Activated CD4-positive, alpha-beta T cell treated with anti-CD3 and anti-CD28 coated beads, Interleukin-2, amount 10 ng/mL, durations not matched to agents 24 days and 14 days (primary cell): ENCODE data around the gene STK4. TPM values are rescaled to one million over a fixed set of nuclear protein-coding genes. Genes with fewer than 3 reads are reported as not detected.

Source experiments
- DNase-seq: peaks from one replicate; pipeline ENCODE4 v3.0.0; 2022
- H3K27ac Mint-ChIP-seq: one replicate; pipeline ENCODE4 v1.8.0; 2022; ENCODE audit warnings: mild to moderate bottlenecking, mixed read lengths
- H3K27me3 Mint-ChIP-seq: one replicate; pipeline ENCODE4 v1.8.0; 2022; ENCODE audit warnings: mixed read lengths
- H3K36me3 Mint-ChIP-seq: one replicate; pipeline ENCODE4 v1.8.0; 2022; ENCODE audit warnings: low read depth, mild to moderate bottlenecking, mixed read lengths
- H3K4me1 Mint-ChIP-seq: one replicate; pipeline ENCODE4 v1.8.0; 2021; ENCODE audit warnings: mixed read lengths
- H3K4me3 Mint-ChIP-seq: one replicate; pipeline ENCODE4 v1.8.0; 2022; ENCODE audit warnings: mild to moderate bottlenecking, moderate library complexity, mixed read lengths
- H3K9me3 Mint-ChIP-seq: one replicate; pipeline ENCODE4 v1.8.0; 2021; ENCODE audit warnings: mixed read lengths
- intact Hi-C: fragments of 100-400 bp; cut with micrococcal nuclease; formaldehyde crosslinking; loops from one replicate; pipeline ENCODE4 v1.15.1; 2023
- total RNA-seq: library from RNA; stranded (reverse); gene quantifications from 2 replicates; pipeline ENCODE4 v1.2.3, GENCODE V29; 2022

The STK4 gene
- total RNA-seq, 1 donor from 2014 or later, result 143 TPM

DNA sequence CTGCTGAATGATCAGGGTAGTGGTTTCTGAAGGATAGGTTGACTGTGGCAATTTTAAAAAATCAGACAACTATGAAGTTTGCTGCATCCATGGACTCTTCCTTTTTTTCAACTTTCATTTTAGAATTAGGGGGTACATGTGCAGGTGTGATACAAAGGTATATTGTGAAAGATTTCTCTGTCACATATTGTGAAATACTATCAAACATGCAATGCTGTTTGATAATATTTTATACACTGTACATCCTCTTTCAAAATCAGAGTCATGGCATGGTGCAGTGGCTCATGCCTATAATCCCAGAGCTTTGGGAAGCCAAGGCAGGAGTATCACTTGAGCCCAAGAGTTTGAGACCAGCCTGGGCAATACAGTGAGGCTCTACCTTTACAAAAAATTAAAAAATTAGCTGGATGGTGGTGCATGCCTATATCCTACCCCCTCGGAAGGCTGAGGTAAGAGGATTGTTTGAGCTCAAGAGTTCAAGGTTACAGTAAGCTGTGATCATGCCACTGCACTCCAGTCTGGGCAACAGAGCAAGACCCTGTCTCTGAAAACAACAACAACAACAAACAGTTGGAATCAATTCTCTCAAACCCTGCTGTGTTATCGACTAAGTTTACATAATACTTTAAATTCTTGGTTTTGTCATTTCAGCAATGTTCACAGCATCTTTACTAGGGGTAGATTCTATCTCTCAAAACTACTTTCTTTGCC, 153.4 kb downstream of the STK4 start:
- peaks cover 6% of the 10 kb centered on the region for H3K4me1 Mint-ChIP-seq
- intact Hi-C loops, result no loop called here
- H3K27ac Mint-ChIP-seq, result no peak overlapping the region
- H3K36me3 Mint-ChIP-seq, result no peaks in the 10 kb centered on the region
- peaks cover 23% of the 10 kb centered on the region for H3K27me3 Mint-ChIP-seq
- no peak for DNase-seq
- H3K4me3 Mint-ChIP-seq, result no peak overlapping the region
- H3K9me3 Mint-ChIP-seq, result no peaks in the 10 kb centered on the region

DNA sequence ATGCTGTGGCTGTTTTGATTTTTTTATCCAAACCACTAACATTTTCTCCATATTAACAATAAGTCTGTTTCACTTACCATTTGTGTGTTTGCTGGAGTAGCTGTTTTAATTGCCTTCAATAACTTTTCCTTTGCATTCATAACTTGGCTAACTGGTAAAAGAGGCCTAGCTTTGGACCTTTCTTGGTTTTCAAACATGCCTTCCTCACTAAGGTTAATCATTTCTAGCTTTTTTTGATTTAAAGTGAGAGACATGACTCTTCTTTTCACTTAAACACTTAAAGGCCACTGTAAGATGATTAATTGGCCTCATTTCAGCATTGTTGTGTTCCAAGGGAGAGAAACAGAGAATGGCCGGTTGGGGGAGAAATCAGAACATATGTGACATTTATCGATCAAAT, 155.1 kb downstream of the STK4 start:
- Mint-ChIP-seq H3K27me3 (peaks cover 26% of the 10 kb centered on the region), H3K36me3 (no peaks in the 10 kb centered on the region), H3K4me1 (no peaks in the 10 kb centered on the region), H3K27ac (no peak overlapping the region), H3K9me3 (no peaks in the 10 kb centered on the region), H3K4me3 (no peak overlapping the region)
- no peak for DNase-seq
- intact Hi-C loops, result no loop called here

DNA sequence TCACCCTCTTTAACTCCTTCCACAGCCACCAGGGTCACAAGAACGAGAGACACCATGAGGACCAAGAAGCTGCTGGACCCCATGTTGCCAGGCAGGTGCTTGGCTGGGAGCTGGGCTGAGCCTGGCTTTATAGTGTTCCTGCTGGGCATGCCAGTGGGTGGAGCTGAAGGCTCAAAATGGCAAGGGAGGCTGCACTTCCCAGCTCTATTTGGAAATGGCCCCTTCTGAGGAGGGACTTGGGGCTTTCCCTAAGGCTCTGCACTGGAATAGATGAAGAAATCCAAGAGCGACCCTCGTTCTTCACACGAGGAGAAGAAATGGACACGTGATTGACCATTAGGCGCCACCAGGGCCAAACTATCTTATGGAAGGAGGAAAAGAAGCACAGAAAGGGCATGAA, 158.1 kb downstream of the STK4 start, which contains the start of gene WFDC12:
TSS of gene WFDC12 (minus strand) at position 101 of the 400 bp plus-strand sequence. CDS start at position 83, 18 bp downstream.
- Mint-ChIP-seq H3K27me3 (peaks cover 29% of the 10 kb centered on the region), H3K36me3 (no peaks in the 10 kb centered on the region), H3K27ac (no peak within 1 kb of the TSS), H3K9me3 (no peaks in the 10 kb centered on the region), H3K4me3 (no peak within 1 kb of the TSS), H3K4me1 (no peaks in the 10 kb centered on the region)
- intact Hi-C loops, result no loop called here
- no peak for DNase-seq

DNA sequence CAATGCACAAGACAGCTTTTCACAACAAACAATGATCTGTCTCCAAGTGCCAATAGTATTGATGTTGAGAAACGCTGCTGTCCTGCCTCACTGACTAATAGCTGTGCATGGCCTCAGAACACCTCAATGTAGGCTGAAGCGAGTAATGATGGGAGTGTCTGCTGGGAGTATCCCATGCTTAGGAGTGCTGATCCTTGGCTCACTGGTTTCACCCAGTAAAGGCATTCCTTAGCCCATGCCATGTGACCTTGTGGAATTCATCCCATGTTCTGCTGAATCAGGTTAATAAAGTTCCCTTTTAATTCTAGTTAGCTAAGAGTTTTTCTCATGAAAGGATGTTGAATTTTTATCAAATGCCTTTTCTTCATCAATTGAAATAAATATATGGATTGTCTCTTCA, 161.8 kb downstream of the STK4 start:
- intact Hi-C loops, result no loop called here
- Mint-ChIP-seq H3K4me1 (no peaks in the 10 kb centered on the region), H3K4me3 (no peak overlapping the region), H3K36me3 (no peaks in the 10 kb centered on the region), H3K27me3 (peaks cover 47% of the 10 kb centered on the region), H3K27ac (no peak overlapping the region), H3K9me3 (no peaks in the 10 kb centered on the region)
- no peak for DNase-seq

Other genes with a start within 250 kb of the STK4 start
- 0.44 and 0.76 TPM in 2 replicates for gene KCNK15, start 220.6 kb upstream of the STK4 start, total RNA-seq
- not detected in 2 replicates for gene RIMS4, start 156.0 kb upstream of the STK4 start, total RNA-seq
- gene YWHAB, start 80.8 kb upstream of the STK4 start, total RNA-seq, result 241 and 243 TPM in 2 replicates
- gene PABPC1L, start 56.5 kb upstream of the STK4 start, total RNA-seq, result 96.9 and 103 TPM in 2 replicates
- gene TOMM34, start 6.1 kb upstream of the STK4 start, total RNA-seq, result 63.4 and 64.5 TPM in 2 replicates
- gene KCNS1, start 134.6 kb downstream of the STK4 start, total RNA-seq, result 0.30 and 0.47 TPM in 2 replicates
- gene WFDC5, start 148.7 kb downstream of the STK4 start, total RNA-seq, result not detected in 2 replicates
- not detected in 2 replicates for gene WFDC12, start 158.0 kb downstream of the STK4 start, total RNA-seq
- gene PI3, start 208.4 kb downstream of the STK4 start, total RNA-seq, result not detected in 2 replicates
- not detected in 2 replicates for gene SEMG1, start 240.5 kb downstream of the STK4 start, total RNA-seq